ENCODE data around the gene WASHC1.
"Not testable (repeated sequence)": the region's sequence is repeated elsewhere in the genome, so short reads cannot be mapped to it uniquely, and the experiment has no call there.

GRCh38 chr9:16875-17274, 12.4 kb downstream of the WASHC1 start:
- not testable (repeated sequence) for TF ChIP-seq POLR2A, CTCF (IDR thresholded peaks at IDR 0.05)

Measured in adrenal gland (tissue), 5 donors.